Medulla oblongata (tissue), 1 donor: ENCODE results near the gene IRAK2.
A peak's percentile ranks its signal among the peaks of the same experiment; 100 is the strongest.

Experiments
- DNase-seq: peaks from one replicate; pipeline ENCODE4 v3.0.0-alpha.2; 2015; ENCODE audit errors: extremely low spot score

The IRAK2 gene

GRCh38 chr3:10284496-10284895, 119.8 kb downstream of the IRAK2 start:
- no peak for DNase-seq

DNA sequence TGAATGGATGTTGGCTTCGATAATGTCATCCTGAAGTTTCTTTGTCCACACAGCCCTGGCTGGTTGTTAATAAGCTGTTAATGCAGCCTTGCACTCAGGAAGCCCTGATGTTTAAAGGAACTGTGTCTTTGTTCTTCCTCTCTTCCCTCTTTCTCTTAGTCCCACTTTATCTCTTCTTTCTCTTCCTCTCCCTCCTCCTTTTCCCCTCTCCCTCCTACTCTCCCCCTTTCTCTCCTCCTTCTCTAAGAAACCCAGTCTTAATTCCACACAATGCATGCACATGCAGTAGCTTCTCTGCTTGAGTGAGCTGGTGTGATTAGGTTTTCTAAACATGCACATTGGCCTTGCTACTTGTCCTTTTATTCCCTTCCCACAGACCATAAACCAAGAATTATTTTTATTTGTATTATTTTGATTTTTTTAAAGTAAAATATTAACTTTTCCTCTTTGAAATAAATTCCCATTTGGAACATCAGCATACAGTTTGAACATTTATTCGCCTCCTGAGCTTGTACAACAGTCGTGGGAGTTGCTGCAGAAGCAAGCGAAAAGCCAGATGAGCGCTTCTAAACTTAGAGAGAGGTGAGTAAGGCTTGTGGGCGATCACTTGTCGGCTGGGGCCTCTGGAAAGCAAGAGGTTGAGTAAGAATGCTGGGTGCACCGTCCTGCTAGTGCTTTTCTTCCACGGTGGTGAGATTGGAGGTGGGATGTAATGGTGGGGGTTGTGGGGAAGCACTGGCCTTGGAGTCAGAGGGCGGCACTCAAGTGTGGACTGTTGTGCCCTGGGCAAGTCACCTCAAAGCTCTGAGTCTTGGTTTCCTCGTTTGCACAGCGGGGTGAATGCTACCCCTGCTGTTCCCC, 120.8 kb downstream of the IRAK2 start:
- no peak for DNase-seq

GRCh38 chr3:10286133-10286524, 121.4 kb downstream of the IRAK2 start:
- DNase-seq = no peak

GRCh38 chr3:10286596-10287295, 122.0 kb downstream of the IRAK2 start:
- peak; percentile 75 for DNase-seq

DNA sequence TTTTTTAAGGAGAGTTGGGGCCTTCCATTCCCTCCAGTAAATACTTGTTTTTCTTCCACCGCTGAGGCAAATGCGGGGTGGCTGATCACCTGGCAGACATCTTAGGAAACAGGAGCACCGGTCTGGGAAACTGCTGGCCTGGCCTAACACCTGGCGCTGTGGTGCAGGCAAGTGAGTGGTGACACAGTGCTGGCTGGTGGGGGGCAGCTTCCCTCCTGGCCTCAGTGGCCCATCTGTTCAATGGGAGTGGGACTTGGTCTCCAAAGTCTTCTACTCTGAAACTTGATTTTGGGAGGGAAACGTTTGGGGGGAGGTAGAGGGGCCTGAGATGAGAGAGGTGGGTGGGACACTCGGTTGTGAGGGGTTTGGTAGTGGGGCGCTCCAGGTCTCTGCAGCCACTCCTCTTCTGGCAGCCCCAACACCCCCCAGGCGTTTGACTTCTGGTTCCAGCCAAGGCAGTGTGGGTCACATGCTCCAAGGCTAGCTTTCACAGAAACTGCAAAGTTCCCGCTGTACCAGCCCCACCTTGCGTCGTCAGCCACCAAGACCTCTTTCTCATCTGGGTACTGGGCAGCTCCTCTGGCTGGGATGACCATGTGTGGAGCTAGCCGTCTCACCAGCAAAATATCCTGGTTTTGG, 123.3 kb downstream of the IRAK2 start:
- DNase-seq = no peak

DNA sequence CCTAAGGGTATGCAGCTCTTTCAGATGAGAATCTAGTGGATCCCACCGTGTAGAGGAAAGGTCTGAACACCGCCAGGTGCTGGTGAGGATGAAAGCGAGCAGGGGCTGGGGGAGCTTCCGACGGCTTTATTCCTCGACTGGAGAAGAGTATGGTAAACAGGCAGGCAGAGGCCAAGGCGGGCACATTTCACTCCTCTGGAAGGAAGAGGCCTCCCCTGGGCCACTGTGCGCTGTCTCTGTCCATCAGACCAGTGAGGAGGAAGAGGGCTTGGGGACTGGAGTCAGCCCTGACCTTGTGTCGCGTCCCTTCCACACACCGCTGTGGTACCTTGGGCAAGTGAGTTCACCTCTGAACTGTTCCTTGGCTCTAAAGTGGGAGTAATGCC, 123.8 kb downstream of the IRAK2 start:
- no peak for DNase-seq

- no peak for DNase-seq
These were observed 124.4 kb downstream of the IRAK2 start for GRCh38 chr3:10289077-10289476.

GRCh38 chr3:10289787-10290355, 125.2 kb downstream of the IRAK2 start:
- no peak for DNase-seq

GRCh38 chr3:10290481-10291176, 125.9 kb downstream of the IRAK2 start:
- DNase-seq = no peak

- DNase-seq = no peak
These were observed 126.9 kb downstream of the IRAK2 start for GRCh38 chr3:10291641-10292040.

DNA sequence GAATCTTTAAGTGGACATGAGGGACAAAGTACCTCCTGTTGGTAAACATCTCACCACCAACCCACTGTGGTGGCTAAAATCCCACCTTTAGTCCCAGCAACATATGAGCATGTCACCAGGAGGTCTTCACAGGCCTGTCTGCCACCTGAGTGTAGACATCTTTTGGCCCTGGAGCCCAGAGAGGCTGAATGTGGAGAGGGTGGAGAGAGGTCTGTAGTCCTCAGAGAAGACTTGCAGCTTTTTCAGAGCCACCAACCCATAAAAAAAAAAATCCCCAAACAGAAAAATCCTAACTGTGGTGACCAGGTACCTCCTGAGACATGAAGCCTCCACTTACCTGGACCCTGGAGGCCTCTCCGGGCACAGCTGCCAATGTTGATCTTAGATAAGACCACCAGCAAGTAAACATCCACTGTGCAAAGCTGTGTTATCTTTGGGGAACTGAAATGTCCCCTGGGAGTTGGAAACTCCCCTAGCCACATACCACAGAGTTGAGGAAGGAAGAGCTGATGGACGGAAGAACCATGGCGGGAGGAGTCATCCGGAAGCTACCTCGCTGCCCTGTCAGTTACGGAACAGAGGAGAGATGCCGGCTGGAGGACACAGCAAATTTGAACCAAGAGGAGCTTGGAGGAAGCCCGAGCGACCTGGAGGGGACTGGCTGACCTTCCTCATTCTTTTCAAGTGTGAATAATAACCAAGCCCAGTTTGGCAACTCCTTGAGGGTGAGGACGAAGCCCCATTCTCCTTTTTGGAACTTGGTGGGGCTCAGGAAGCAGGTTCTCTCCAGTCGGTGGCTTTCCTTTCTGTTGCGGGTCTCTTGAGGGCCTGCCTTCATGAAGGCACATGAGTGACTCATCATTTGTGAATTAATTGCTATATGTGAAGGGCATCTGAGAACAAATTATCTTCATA, 128.0 kb downstream of the IRAK2 start, which contains the start of gene GHRL:
GHRL (minus strand) TSS at position 443 of the 915 bp plus-strand sequence. CDS start 2,767 bp downstream, outside the sequence.
- DNase-seq = peak; percentile 33
